GM06990 (cell line): ENCODE data around the gene MAP1S.

Experiments
- DNase-seq: peaks from one replicate; pipeline ENCODE4 v3.0.0-alpha.2; 2011; ENCODE audit not compliant: insufficient read length; ENCODE audit errors: extremely low read depth
- H3K27me3 ChIP-seq: replicated peaks from 2 replicates; pipeline ENCODE4 v1.6.0; 2011; ENCODE audit warnings: low read length; ENCODE audit not compliant: control insufficient read depth, insufficient read depth
- H3K36me3 ChIP-seq: 2 replicates; pipeline ENCODE4 v1.5.1; 2011; ENCODE audit warnings: low read length; ENCODE audit not compliant: control insufficient read depth, insufficient read depth
- H3K4me3 ChIP-seq: replicated peaks from 2 replicates; pipeline ENCODE4 v1.5.1; 2011; ENCODE audit warnings: low read depth, mild to moderate bottlenecking, control low read depth, low read length
- CTCF ChIP-seq: IDR thresholded peaks from 2 replicates; pipeline ENCODE4 v1.5.1; 2011; ENCODE audit warnings: low read length, control low read depth, mild to moderate bottlenecking, inconsistent platforms; ENCODE audit not compliant: insufficient read depth, poor library complexity, severe bottlenecking

MAP1S gene

GRCh38 chr19:17718550-17718946 lies 732 bp upstream of the MAP1S start:
- no peak for TF ChIP-seq CTCF
- no peak for DNase-seq
- Histone ChIP-seq H3K27me3 (no peaks in the 10 kb centered on the region), H3K36me3 (peaks cover 2% of the 10 kb centered on the region), H3K4me3 (no peak overlapping the region)

- Histone ChIP-seq H3K36me3 (peaks cover 11% of the 10 kb centered on the region), H3K27me3 (no peaks in the 10 kb centered on the region), H3K4me3 (peak overlapping the region; percentile 90)
- no peak for DNase-seq
- TF ChIP-seq CTCF, result no peak
Measured at GRCh38 chr19:17719730-17720400, 585 bp downstream of the MAP1S start.

- peak overlapping the region; percentile 90 for H3K4me3 ChIP-seq
- no peak for TF ChIP-seq CTCF
- H3K36me3 ChIP-seq, result peaks cover 16% of the 10 kb centered on the region
- no peak for DNase-seq
- no peaks in the 10 kb centered on the region for H3K27me3 ChIP-seq
Measured at GRCh38 chr19:17720440-17720839, 1.2 kb downstream of the MAP1S start.

- H3K27me3 ChIP-seq, result no peaks in the 10 kb centered on the region
- no peak overlapping the region for H3K4me3 ChIP-seq
- H3K36me3 ChIP-seq, result peaks cover 24% of the 10 kb centered on the region
- no peak for TF ChIP-seq CTCF
- DNase-seq, result no peak
Measured at GRCh38 chr19:17721111-17721628, 1.9 kb downstream of the MAP1S start.

GRCh38 chr19:17721821-17722220 lies 2.5 kb downstream of the MAP1S start:
- Histone ChIP-seq H3K4me3 (no peak overlapping the region), H3K27me3 (no peaks in the 10 kb centered on the region), H3K36me3 (peaks cover 27% of the 10 kb centered on the region)
- DNase-seq, result no peak
- TF ChIP-seq CTCF, result no peak
